C4-2B (cell line): ENCODE measurements around the gene CCDC102B.
A peak's percentile ranks its signal among the peaks of the same experiment; 100 is the strongest.

Experiments used
- H3K27ac ChIP-seq: fragments of 450-650 bp; 2 replicates; pipeline ENCODE4 v1.5.1; 2017
- ZFX ChIP-seq: fragments of 450-650 bp; IDR thresholded peaks from 2 replicates; pipeline ENCODE4 v1.6.1; 2017
- TF ChIP-seq, protein P1 (sequence below): fragments of 450-650 bp; conservative IDR thresholded peaks from 2 replicates; pipeline ENCODE4 v1.5.1; 2017; ENCODE audit warnings: mild to moderate bottlenecking

The CCDC102B gene

DNA sequence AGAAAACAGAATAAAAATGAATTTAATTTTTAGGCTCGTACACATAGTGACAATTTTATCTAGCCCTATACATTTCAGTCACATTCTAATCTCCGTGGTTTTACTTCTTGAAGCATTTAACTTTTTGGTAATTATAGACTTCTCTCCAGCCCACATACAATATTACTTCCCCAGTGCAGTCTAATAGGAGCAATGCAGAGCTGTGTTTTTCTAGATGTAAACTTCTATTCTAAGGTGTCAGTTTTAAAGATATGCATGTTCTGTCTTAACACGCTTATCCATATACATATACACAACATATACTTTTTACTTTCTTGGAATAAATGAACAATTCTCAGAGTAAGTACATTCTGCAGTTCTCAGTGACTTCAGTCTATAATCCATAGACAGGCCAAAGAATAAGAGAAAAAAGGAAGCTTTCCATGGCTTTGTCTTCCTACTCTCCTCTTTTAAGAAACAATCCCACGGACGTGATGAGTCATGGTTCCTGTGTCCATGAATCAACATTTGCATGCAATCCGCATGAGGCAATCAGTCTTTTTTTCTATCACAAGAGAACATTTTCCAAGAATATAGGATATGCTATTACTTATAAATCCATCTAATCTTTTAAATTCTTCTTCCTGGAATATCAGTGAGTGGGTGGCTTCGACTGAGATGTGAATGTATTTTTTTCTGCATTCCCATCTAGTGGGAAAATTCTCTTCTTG lies 42.8 kb downstream of the CCDC102B start:
- no peak overlapping the region for H3K27ac ChIP-seq
- TF ChIP-seq, protein P1, sequence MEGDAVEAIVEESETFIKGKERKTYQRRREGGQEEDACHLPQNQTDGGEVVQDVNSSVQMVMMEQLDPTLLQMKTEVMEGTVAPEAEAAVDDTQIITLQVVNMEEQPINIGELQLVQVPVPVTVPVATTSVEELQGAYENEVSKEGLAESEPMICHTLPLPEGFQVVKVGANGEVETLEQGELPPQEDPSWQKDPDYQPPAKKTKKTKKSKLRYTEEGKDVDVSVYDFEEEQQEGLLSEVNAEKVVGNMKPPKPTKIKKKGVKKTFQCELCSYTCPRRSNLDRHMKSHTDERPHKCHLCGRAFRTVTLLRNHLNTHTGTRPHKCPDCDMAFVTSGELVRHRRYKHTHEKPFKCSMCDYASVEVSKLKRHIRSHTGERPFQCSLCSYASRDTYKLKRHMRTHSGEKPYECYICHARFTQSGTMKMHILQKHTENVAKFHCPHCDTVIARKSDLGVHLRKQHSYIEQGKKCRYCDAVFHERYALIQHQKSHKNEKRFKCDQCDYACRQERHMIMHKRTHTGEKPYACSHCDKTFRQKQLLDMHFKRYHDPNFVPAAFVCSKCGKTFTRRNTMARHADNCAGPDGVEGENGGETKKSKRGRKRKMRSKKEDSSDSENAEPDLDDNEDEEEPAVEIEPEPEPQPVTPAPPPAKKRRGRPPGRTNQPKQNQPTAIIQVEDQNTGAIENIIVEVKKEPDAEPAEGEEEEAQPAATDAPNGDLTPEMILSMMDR = no peak

DNA sequence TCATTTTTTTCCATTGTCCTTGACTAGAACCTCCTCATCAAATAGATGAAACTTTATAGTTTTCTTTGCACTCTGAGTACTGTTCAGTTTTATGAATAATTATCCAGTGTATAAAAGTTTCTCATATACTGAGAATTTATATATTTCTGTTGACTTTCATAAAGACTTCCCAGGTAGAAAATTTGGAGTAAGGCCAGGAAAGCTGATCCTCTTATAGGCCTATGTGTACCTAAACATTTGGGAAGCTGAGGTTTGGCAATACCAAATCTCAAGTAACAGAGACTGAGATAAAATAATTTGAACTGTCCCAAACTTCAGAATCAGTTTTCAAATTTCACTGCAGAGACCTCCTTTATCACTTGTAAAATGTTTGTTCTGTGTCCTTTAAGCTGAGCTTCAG lies 43.4 kb downstream of the CCDC102B start:
- no peak for TF ChIP-seq ZFX
- TF ChIP-seq, protein P1 = no peak
- no peak overlapping the region for H3K27ac ChIP-seq

DNA sequence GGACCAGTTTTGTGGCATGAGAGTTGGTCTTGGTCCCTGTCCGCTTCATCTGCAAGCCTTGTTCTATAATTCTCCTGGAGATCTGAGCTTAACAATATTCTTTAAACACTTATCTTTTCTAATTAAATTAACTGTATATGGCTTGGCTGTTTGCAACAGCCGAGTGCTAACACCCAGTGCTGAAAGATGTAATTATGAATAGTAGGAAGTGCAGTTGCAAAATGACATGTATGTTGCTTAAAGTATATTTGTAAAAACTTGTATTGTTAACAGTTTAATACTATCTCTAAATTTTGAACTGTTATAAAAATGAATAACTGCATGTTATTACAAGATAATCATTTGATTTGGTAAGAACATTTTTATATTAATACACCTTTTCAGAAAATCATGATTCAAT lies 45.1 kb downstream of the CCDC102B start:
- no peak overlapping the region for H3K27ac ChIP-seq
- TF ChIP-seq, protein P1 = no peak
- TF ChIP-seq ZFX = no peak

DNA sequence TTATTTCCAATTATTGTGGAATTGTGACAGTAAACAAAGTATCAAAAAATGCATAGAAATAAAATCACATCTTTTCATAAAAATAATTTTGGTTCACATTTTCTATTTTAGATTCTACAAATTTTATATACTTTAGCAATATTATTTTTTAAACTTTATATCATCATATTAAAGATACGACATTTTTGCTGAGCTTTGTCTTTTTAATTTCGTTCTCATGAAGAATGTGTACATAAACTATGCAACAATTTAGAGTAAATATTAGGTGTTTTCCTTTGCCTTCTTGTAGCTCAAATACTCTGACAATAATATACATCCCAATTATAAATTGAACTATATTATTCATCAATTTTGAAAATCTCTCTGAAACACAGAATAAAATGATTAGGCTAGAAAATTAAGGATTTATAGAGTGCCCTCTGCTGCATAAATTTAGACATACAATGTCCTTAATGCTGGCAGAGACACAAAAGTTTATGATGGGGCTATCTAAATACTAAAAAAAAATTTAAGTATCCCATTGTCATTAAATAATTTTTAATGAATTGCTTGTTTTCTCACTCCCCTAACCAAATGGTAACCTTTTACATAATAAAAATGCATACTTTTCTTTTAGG lies 45.7 kb downstream of the CCDC102B start:
- TF ChIP-seq, protein P1 = peak; percentile 43
- TF ChIP-seq ZFX = no peak
- no peak overlapping the region for H3K27ac ChIP-seq

DNA sequence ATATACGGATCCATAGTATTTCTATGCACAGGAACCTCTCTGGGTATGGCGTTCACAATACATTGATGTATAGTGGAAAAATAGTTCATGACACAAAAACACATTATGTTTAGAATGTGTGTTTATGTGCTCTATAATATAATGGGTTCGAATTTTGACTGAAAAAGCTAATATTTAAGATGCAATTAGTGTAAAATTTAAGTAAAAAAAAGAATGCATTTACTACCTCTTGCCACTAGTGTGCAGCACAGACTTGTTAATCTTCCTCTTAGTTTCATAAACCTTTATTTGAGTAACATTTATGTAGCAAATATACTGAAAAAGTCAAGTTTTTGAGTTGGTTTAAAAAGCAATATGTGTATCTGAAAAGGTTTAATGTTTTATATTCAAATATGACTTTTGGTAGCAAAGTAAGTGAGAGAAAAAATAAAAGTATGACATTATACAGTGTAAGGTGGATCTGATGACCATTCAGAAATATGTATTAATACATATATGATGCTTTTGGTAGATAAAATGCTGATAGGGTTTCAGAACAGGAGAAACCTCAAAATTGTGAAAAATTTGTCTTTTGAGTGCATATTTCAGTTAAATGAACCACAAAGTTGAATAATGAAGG lies 49.4 kb downstream of the CCDC102B start:
- no peak overlapping the region for H3K27ac ChIP-seq
- no peak for TF ChIP-seq ZFX
- TF ChIP-seq, protein P1 = peak; percentile 81

DNA sequence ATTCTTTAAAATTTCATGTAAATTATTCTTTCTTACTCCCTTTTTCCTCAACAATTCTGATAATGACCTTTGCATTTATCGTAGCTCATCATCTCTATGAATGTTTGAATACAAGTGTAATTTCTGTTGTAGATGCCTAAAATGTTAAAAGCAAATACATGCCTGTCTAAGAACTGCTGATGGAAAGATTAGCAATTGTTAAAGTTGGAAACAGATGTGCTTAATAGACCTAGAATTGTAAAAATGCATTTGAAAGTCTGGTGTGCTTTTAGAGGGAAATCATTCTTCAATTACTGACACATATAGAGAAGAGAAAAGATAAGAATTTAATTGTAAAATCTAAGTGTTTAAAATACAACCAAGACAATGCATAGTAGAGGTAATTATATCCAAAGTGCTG lies 50.4 kb downstream of the CCDC102B start:
- H3K27ac ChIP-seq = no peak overlapping the region
- TF ChIP-seq ZFX = no peak
- TF ChIP-seq, protein P1 = no peak

DNA sequence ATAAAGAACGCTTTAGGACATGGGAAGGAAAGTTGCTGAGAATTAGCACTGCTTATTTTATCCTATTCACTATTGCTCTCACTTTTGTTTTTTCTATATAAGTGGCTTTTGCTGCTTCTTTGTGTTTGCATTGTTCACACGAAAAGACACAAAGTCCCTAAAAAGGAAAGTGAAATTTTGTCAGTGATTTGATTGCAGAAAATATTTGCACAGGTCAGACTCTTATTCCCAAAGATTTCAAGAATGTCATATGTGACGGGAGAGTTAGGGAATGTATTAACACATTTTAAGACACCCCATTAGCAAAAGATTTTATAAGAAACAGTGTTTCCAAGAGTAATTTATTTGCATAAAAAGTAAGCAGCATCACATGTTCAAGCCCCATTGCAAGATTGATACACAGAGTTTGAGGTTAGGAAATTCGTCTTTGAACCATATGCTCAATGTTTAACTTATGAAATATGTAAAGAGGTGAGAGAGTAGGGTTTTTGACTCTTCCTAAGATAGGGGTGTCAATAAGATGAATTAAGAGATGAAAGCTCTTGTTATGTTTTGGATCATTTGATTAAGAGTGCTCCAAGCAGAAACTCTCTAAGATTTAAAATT lies 57.0 kb downstream of the CCDC102B start:
- H3K27ac ChIP-seq = no peak overlapping the region
- TF ChIP-seq, protein P1 = no peak
- TF ChIP-seq ZFX = no peak
